Ovary (tissue), 3 donors: ENCODE results near the gene MED13.

Experiments used
- CTCF ChIP-seq, 3 donors: fragments of 450-650 bp in 2 of 3; fragments of 200-600 bp in 1 of 3; IDR thresholded peaks; one replicate each; pipeline versions ENCODE4 v1.5.1 to v1.8.0; 2016 to 2022; ENCODE audit warnings: antibody characterized with exemption in 3 of 3, mild to moderate bottlenecking in 1 of 3
- EP300 ChIP-seq: sonication (generic); formaldehyde crosslinking; IDR thresholded peaks from one replicate; pipeline ENCODE4 v1.6.1; 2017; ENCODE audit warnings: antibody characterized with exemption
- POLR2A ChIP-seq: fragments of 450-650 bp; IDR thresholded peaks from one replicate; pipeline ENCODE4 v1.6.1; 2017; ENCODE audit warnings: antibody characterized with exemption, mild to moderate bottlenecking, moderate library complexity
- donor health status: DM: no; HTN: no; CAD: no.

- no peak for TF ChIP-seq CTCF (IDR thresholded peaks at IDR 0.05)
- TF ChIP-seq POLR2A, result no peak
- TF ChIP-seq EP300, result no peak
Observed at GRCh38 chr17:62093188-62094155, 28.4 kb upstream of the MED13 start.
